Rectal smooth muscle tissue (tissue), 1 donor: ENCODE data around the gene SH3RF2.
"Not testable (repeated sequence)": the region's sequence is repeated elsewhere in the genome, so short reads cannot be mapped to it uniquely, and the experiment has no call there.

Source experiments
- H3K27ac ChIP-seq: one replicate; pipeline ENCODE4 v1.7.0; 2013; ENCODE audit warnings: low read depth, low read length, inconsistent platforms
- H3K27me3 ChIP-seq: one replicate; pipeline ENCODE4 v1.7.0; 2013; ENCODE audit warnings: low read length; ENCODE audit not compliant: control insufficient read depth, insufficient read depth
- H3K36me3 ChIP-seq: one replicate; pipeline ENCODE4 v1.7.0; 2013; ENCODE audit warnings: low read length; ENCODE audit not compliant: control insufficient read depth, insufficient read depth
- H3K4me1 ChIP-seq: one replicate; pipeline ENCODE4 v1.7.0; 2013; ENCODE audit warnings: low read length; ENCODE audit not compliant: control insufficient read depth, insufficient read depth
- H3K4me3 ChIP-seq: one replicate; pipeline ENCODE4 v1.7.0; 2013; ENCODE audit warnings: low read length
- H3K9ac ChIP-seq: one replicate; pipeline ENCODE4 v1.7.0; 2013; ENCODE audit warnings: low read length

SH3RF2 gene

DNA sequence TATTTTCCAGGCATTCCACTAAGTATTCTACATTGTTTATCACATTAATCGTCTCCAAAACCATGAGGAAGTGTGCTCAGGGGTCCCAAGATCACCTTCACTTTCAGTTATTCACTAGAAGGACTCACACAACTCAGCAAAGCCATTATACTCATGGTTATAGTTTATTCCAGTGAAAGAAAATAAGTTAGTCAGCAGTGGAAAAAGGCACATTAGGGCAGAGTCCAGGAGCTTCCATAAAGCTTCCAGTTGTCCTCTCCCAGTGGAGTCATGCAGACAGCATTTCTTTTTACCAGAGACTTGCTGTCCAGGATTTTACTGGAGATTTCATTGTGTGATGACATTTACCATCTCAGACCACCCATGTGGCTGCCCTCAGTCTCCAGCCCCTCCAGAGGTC is 51.5 kb downstream of the SH3RF2 start:
- Histone ChIP-seq H3K4me3 (no peak overlapping the region), H3K27ac (no peak overlapping the region), H3K9ac (no peak overlapping the region), H3K4me1 (no peaks in the 10 kb centered on the region), H3K36me3 (no peaks in the 10 kb centered on the region), H3K27me3 (no peaks in the 10 kb centered on the region)

DNA sequence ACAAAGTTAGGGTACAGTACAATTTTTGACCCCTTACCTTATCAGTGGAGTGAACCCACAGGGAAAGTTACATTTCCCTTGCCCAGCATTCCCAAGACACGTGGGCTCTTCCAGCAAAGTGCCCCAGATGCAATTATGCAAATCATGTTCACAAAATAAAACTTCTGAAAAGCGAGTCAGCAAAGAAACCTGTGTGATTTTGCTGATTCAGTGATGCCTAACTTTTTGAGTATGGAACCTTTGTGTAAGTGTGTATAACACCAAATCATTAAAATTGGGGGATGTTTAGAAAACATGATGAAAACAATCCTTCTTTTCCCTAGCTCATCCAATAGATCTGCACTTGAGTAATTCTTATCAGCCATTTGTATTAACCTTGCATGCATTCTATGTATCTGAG is 52.6 kb downstream of the SH3RF2 start:
- Histone ChIP-seq H3K36me3 (no peaks in the 10 kb centered on the region), H3K4me1 (no peaks in the 10 kb centered on the region), H3K27me3 (no peaks in the 10 kb centered on the region), H3K27ac (no peak overlapping the region), H3K9ac (no peak overlapping the region), H3K4me3 (no peak overlapping the region)

DNA sequence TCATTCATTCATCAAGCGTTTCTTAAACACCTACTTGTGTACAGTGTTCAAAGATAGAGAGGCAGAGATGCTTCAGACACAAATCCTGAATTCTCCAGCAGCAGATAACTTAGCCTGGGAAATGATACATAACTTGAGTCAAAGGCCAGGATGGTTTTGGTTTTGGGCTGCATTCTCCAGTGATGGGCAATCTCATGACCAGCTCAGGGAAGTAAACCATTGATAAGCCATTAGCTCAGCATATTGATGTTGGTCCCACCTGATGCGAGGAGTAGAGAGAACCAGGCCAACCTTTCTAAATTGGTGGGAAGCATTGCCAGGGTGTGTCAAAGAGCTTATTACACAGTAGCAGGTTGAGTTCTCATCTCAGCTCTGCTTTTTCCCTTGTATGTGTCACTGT is 53.0 kb downstream of the SH3RF2 start:
- H3K9ac ChIP-seq: no peak overlapping the region
- no peaks in the 10 kb centered on the region for H3K4me1 ChIP-seq
- no peaks in the 10 kb centered on the region for H3K36me3 ChIP-seq
- H3K27me3 ChIP-seq: no peaks in the 10 kb centered on the region
- no peak overlapping the region for H3K27ac ChIP-seq
- H3K4me3 ChIP-seq: no peak overlapping the region

DNA sequence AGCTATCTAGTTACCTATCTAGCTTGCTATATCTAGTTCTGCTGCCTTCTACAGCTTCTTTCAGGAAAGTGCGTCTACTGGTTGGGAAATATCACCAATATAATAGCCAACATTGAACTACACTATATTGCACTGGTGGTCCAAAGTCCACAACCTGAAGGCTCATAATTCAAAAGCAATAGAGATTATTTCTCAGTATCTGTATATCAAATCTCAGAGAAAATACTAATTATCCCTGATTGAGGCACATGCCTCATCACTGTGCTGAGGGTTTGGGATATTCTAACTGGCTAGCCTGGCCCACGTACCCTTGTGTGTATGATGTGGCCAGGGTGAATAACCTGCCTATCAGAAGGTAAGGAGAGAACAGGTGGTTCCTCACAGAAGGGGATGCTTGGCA is 53.8 kb downstream of the SH3RF2 start:
- Histone ChIP-seq H3K9ac (no peak overlapping the region), H3K27ac (no peak overlapping the region)

DNA sequence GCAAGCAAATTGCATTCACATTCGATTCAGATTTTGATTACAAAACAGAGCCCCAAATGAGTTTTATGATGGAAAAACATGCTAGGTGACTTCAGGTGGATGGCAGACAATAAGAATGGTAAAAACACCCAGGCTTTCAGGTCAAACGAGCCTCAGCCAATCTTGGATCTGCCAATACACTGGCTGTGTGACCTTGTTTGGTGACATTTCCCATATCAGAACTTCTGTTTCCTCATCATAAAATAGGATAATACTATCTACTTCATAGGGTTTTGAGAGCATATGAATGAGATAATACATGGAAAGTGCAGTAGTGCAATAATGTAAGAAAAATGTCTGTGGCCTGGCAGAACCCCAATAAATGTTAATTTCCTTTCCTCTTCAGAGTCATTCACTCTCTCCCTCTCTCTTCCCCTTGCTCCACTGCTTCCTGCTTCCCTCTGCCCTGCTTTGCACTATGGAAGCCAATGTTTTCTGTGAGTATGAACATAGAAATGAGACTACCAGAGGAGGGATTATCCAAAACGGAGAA is 54.7 kb downstream of the SH3RF2 start:
- Histone ChIP-seq H3K9ac (no peak overlapping the region), H3K4me1 (no peaks in the 10 kb centered on the region), H3K27ac (no peak overlapping the region), H3K27me3 (no peaks in the 10 kb centered on the region), H3K4me3 (no peak overlapping the region), H3K36me3 (no peaks in the 10 kb centered on the region)

More for the DNA sequence above, 53.8 kb downstream of the SH3RF2 start:
- Histone ChIP-seq H3K4me3 (no peak overlapping the region), H3K4me1 (no peaks in the 10 kb centered on the region), H3K36me3 (no peaks in the 10 kb centered on the region), H3K27me3 (no peaks in the 10 kb centered on the region)

DNA sequence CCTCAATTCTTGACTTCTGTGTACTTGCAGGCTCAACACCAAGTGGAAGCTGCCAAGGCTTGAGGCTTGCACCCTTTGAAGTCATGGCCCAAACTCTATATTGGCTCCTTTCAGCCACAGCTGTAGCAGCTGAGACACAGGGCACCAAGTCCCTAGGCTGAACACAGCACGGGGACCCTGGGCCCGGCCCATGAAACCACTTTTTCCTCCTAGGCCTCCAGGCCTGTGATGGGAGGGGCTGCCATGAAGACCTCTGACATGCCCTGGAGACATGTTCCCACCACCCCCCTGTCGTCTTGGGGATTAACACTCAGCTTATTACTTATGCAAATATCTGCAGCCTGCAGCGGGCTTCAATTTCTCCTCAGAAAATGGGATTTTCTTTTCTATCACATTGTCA is 57.2 kb downstream of the SH3RF2 start:
- not testable (repeated sequence) for H3K36me3 ChIP-seq, H3K9ac ChIP-seq, H3K27ac ChIP-seq, H3K4me1 ChIP-seq, H3K27me3 ChIP-seq, H3K4me3 ChIP-seq

DNA sequence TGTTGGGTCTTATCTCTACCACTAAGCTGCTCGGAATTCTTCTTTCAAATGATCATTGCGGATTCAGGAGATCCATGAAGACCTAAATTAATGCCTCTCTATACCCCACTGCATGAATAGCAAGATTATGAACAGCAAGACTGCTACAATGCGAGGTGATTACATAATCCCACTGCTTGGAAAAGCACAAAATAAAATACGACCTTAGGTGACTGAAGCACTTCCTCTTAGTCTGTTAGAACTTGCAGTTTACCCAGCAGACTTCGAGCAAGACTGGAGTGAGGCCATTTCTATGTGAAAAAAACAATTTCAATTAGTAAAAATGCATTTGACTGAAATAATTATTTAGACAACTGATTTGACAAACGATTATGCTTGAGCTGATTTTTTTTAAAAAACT is 59.8 kb downstream of the SH3RF2 start:
- no peaks in the 10 kb centered on the region for H3K4me1 ChIP-seq
- no peaks in the 10 kb centered on the region for H3K27me3 ChIP-seq
- H3K9ac ChIP-seq: no peak overlapping the region
- no peaks in the 10 kb centered on the region for H3K36me3 ChIP-seq
- no peak overlapping the region for H3K4me3 ChIP-seq
- no peak overlapping the region for H3K27ac ChIP-seq

DNA sequence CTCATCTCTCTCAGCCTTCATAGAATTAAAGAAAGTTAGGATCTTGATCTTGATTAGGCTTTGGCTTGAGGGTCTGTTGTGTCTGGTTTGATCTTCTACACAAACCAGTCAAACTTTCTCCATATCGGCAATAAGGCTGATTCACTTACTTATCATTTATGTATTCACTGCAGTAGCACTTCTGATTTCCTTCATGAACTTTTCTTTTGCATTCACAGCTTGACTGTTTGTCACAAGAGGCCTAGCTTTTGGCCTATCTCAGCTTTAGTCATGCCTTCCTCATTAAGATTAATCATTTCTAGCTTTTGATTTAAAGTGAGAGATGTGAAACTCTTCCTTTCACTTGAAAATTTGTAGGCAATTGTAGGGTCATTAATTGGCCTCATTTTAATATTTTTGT is 62.8 kb downstream of the SH3RF2 start:
- no peaks in the 10 kb centered on the region for H3K27me3 ChIP-seq
- no peaks in the 10 kb centered on the region for H3K4me1 ChIP-seq
- H3K9ac ChIP-seq: no peak overlapping the region
- no peak overlapping the region for H3K4me3 ChIP-seq
- H3K36me3 ChIP-seq: no peaks in the 10 kb centered on the region
- no peak overlapping the region for H3K27ac ChIP-seq

DNA sequence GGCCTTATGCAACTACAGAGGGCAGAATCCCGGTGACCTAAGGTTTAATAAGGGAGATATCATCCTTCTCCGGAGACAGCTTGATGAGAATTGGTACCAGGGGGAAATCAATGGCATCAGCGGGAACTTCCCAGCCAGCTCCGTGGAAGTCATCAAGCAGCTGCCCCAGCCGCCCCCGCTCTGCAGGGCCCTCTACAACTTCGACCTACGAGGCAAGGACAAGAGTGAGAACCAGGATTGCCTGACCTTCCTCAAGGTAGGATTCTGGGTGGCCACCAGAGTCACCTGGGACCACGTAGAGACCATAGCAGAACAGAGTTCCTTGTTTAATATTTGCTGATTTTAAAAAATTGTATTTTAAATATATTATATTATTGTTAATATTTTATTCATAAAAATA is 63.7 kb downstream of the SH3RF2 start:
- H3K27ac ChIP-seq: no peak overlapping the region
- H3K36me3 ChIP-seq: no peaks in the 10 kb centered on the region
- H3K9ac ChIP-seq: no peak overlapping the region
- H3K4me1 ChIP-seq: no peaks in the 10 kb centered on the region
- no peaks in the 10 kb centered on the region for H3K27me3 ChIP-seq
- H3K4me3 ChIP-seq: no peak overlapping the region

DNA sequence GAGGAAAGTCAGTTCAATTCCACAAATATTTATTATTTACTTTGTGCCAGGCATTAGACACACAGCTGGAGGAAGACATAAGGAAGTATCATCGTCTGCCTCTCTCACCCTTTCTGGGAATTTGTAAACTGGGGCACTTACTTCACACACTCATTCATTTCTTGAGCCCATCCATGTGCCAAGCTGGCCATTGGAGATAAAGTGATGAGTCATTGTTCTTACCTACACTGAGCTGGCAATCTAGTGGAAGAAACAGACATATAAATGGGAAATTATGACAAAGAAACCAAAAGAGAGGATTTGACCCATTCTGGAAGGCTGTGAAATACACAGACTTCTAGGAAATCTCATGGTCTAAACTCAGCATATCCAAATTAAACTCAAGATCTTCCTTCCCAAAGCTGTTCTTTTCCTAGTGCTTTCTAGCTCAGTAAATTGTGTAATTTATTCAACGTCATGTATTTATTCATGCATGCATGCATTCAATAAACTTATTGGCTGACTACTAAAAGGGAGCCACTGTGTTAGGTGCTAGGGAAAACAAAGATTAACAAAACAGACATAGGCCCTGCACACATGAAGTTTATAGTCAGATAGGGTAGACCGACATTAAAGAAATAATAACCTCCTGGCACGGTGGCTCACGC is 65.3 kb downstream of the SH3RF2 start:
- H3K4me1 ChIP-seq: no peaks in the 10 kb centered on the region
- H3K27ac ChIP-seq: no peak overlapping the region
- no peak overlapping the region for H3K4me3 ChIP-seq
- H3K9ac ChIP-seq: no peak overlapping the region
- H3K27me3 ChIP-seq: no peaks in the 10 kb centered on the region
- no peaks in the 10 kb centered on the region for H3K36me3 ChIP-seq

DNA sequence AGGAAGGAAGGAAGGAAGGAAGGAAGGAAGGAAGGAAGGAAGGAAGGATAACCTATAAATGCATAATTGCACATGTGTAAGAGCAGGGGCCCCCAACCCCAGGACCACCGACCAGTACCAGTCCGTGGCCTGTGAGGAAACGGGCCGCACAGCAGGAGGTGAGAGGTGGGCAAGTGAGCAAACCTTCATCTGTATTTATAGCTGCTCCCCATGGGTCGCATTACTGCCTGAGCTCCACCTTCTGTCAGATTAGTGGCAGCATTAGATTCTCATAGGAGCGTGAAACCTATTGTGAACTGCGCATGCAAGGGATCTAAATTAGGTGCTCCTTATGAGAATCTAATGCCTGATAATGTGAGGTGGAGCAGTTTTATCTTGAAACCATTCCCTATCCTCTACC is 66.1 kb downstream of the SH3RF2 start:
- H3K4me1 ChIP-seq: no peaks in the 10 kb centered on the region
- no peak overlapping the region for H3K9ac ChIP-seq
- H3K27ac ChIP-seq: no peak overlapping the region
- no peaks in the 10 kb centered on the region for H3K27me3 ChIP-seq
- no peak overlapping the region for H3K4me3 ChIP-seq
- H3K36me3 ChIP-seq: no peaks in the 10 kb centered on the region

DNA sequence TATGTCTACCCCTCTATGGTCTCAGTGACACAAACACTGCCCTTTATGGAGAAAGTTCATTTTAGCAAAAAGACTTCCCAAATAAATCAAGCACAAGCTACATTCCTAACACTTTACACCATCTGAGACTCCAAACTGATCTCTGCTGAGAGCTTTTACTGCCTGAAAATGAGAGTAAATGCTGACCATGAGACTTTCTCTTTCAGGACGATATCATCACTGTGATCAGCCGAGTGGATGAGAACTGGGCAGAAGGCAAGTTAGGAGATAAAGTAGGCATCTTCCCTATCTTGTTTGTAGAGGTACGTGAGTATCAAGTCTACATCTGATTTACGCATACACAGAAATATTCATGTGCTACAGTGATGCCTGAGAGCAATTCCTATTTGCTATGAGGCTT is 67.5 kb downstream of the SH3RF2 start:
- Histone ChIP-seq H3K9ac (no peak overlapping the region), H3K4me1 (no peaks in the 10 kb centered on the region)

DNA sequence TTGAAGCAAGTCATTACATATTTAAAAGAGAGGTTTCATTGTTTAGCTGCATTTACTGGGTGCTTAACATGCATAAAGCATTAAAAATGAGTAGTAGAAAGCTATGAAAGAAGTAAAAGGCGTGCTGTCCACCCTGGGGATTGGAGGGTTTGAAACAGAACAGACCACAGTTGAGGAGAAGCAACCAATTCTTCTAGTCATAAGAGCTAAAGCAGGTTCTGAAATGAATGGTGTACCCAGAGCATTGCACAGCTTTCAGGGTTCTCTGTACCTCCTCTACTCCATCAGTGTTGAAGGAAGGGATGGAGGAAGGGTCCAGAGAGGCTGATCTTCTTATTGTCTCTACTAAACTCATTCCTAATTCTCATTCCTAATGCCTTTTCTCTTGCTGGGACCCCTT is 68.9 kb downstream of the SH3RF2 start:
- no peaks in the 10 kb centered on the region for H3K27me3 ChIP-seq
- no peak overlapping the region for H3K27ac ChIP-seq
- H3K4me3 ChIP-seq: no peak overlapping the region
- H3K36me3 ChIP-seq: no peaks in the 10 kb centered on the region
- no peak overlapping the region for H3K9ac ChIP-seq
- no peaks in the 10 kb centered on the region for H3K4me1 ChIP-seq

More for the DNA sequence above, 67.5 kb downstream of the SH3RF2 start:
- no peak overlapping the region for H3K27ac ChIP-seq
- no peaks in the 10 kb centered on the region for H3K27me3 ChIP-seq
- no peaks in the 10 kb centered on the region for H3K36me3 ChIP-seq
- no peak overlapping the region for H3K4me3 ChIP-seq
